HCT116 (cell line): ENCODE data around the gene ZNF580. TPM values are rescaled to one million over a fixed set of nuclear protein-coding genes. Genes with fewer than 3 reads are reported as not detected.

Experiments used
- ATAC-seq: fragments of 200-7000 bp; cut with Tn5 transposase; 2 replicates; pipeline ENCODE4 v1.9.1; 2020; ENCODE audit warnings: mild to moderate bottlenecking, moderate library complexity
- BruUV-seq: library from RNA; stranded (reverse); fragments of 400-500 nt; replicated peaks from 2 replicates; lab custom pipeline; 2021; lab: Mats Ljungman, UMichigan
- CTCF ChIA-PET: fragments of 300-600 bp; sonication (Branson Sonifier 250); formaldehyde crosslinking; loops from one replicate; lab custom pipeline; 2021; ENCODE audit warnings: antibody characterized with exemption; lab: Charles Lee
- POLR2A ChIA-PET: fragments of 300-600, 350-600 bp; sonication (Branson Sonifier 250); formaldehyde crosslinking; loops from one replicate; lab custom pipeline; 2021; ENCODE audit warnings: antibody characterized with exemption; lab: Charles Lee
- RAD21 ChIA-PET, 2 experiments: fragments of 300-600 bp; sonication (Branson Sonifier 250); formaldehyde crosslinking; loops; one replicate each; lab custom pipeline; 2023; ENCODE audit warnings: low total read pairs in 2 of 2; ENCODE audit not compliant: uncharacterized antibody in 2 of 2, unreplicated experiment in 2 of 2, low non-redundant PET in 1 of 2; lab: Charles Lee
- DNase-seq: peaks from one replicate; pipeline ENCODE4 v3.0.0-alpha.2; 2010; ENCODE audit warnings: low read depth, low spot score
- H2AFZ ChIP-seq: fragments of 200-600 bp; shearing (Covaris generic), sonication (generic); 2 replicates; pipeline ENCODE4 v1.6.1; 2017; ENCODE audit warnings: low read depth, mixed run types, mixed read lengths, antibody characterized with exemption, low read length; ENCODE audit not compliant: poor library complexity, severe bottlenecking
- H3K27ac ChIP-seq: 2 replicates; pipeline ENCODE4 v1.5.1; 2012; ENCODE audit warnings: low read depth, low read length
- H3K27me3 ChIP-seq: fragments of 200-600 bp; sonication (generic); 2 replicates; pipeline ENCODE4 v1.6.1; 2016; ENCODE audit warnings: mixed run types, low read length, mixed read lengths; ENCODE audit not compliant: insufficient read depth
- H3K36me3 ChIP-seq, 2 experiments: fragments of 200-500 bp in 1 of 2; fragments of 200-600 bp in 1 of 2; sonication (Bioruptor generic) in 1 of 2; sonication (generic) in 1 of 2; 2 replicates each; pipeline versions ENCODE4 v1.5.1 to v1.6.1; 2014 to 2016; ENCODE audit warnings: low read length in 2 of 2, inconsistent platforms in 1 of 2, mixed read lengths in 1 of 2, mixed run types in 1 of 2; ENCODE audit not compliant: insufficient read depth in 2 of 2, control insufficient read depth in 1 of 2
- H3K4me1 ChIP-seq, 2 experiments: fragments of 200-600 bp in 1 of 2; sonication (generic) in 1 of 2; 2 replicates each; pipeline versions ENCODE4 v1.5.1 to v1.6.1; 2012 to 2017; ENCODE audit warnings: low read length in 2 of 2, inconsistent platforms in 1 of 2, mild to moderate bottlenecking in 1 of 2, mixed read lengths in 1 of 2, mixed run types in 1 of 2, moderate library complexity in 1 of 2; ENCODE audit not compliant: insufficient read depth in 2 of 2, control insufficient read depth in 1 of 2
- H3K4me2 ChIP-seq: fragments of 200-600 bp; sonication (generic); 2 replicates; pipeline ENCODE4 v1.6.1; 2017; ENCODE audit warnings: mixed run types, low read length, mixed read lengths
- H3K4me3 ChIP-seq, 2 experiments: fragments of 200-600 bp in 1 of 2; sonication (generic) in 1 of 2; replicated peaks in 1 of 2; 2 replicates each; pipeline ENCODE4 v1.5.1; 2011 to 2016; ENCODE audit warnings: low read length in 2 of 2, control low read depth in 1 of 2, low read depth in 1 of 2, mild to moderate bottlenecking in 1 of 2, mixed read lengths in 1 of 2, mixed run types in 1 of 2
- H3K79me2 ChIP-seq: fragments of 200-600 bp; sonication (generic); 2 replicates; pipeline ENCODE4 v1.6.1; 2017; ENCODE audit warnings: mild to moderate bottlenecking, mixed run types, low read length, moderate library complexity, mixed read lengths; ENCODE audit not compliant: insufficient read depth
- H3K9ac ChIP-seq: fragments of 200-600 bp; sonication (generic); 2 replicates; pipeline ENCODE4 v1.6.1; 2016; ENCODE audit warnings: low read length, mixed read lengths
- H3K9me2 ChIP-seq: fragments of 200-600 bp; sonication (generic), shearing (Covaris generic); 2 replicates; pipeline ENCODE4 v1.6.1; 2017; ENCODE audit warnings: mixed run types, mild to moderate bottlenecking, moderate library complexity; ENCODE audit not compliant: insufficient read depth
- H3K9me3 ChIP-seq, 2 experiments: fragments of 200-500 bp in 1 of 2; fragments of 200-600 bp in 1 of 2; sonication (Bioruptor generic) in 1 of 2; sonication (generic) in 1 of 2; 2 replicates each; pipeline ENCODE4 v1.6.1; 2014 to 2017; ENCODE audit warnings: low read length in 2 of 2, mixed read lengths in 2 of 2, inconsistent platforms in 1 of 2, low read depth in 1 of 2, mild to moderate bottlenecking in 1 of 2, mixed run types in 1 of 2, moderate library complexity in 1 of 2; ENCODE audit not compliant: control insufficient read depth in 1 of 2, insufficient read depth in 1 of 2
- H4K20me1 ChIP-seq: fragments of 200-600 bp; sonication (generic), shearing (Covaris generic); 2 replicates; pipeline ENCODE4 v1.6.1; 2017; ENCODE audit warnings: mixed run types, mild to moderate bottlenecking, moderate library complexity; ENCODE audit not compliant: insufficient read depth
- CBX3 ChIP-seq: IDR thresholded peaks from 2 replicates; pipeline ENCODE4 v1.6.1; 2012; ENCODE audit warnings: low read depth
- CEBPB ChIP-seq: IDR thresholded peaks from 2 replicates; pipeline ENCODE4 v1.6.1; 2012; ENCODE audit warnings: low read depth
- FOSL1 ChIP-seq: IDR thresholded peaks from 2 replicates; pipeline ENCODE4 v1.6.1; 2012; ENCODE audit warnings: low read depth
- POLR2AphosphoS5 ChIP-seq: IDR thresholded peaks from 2 replicates; pipeline ENCODE4 v1.6.1; 2011; ENCODE audit warnings: mild to moderate bottlenecking, low read depth, low read length, moderate library complexity
- RAD21 ChIP-seq: IDR thresholded peaks from 2 replicates; pipeline ENCODE4 v1.6.1; 2012; ENCODE audit warnings: low read depth, mild to moderate bottlenecking
- REST ChIP-seq: IDR thresholded peaks from 2 replicates; pipeline ENCODE4 v1.6.1; 2012; ENCODE audit warnings: low read depth
- SIN3A ChIP-seq: IDR thresholded peaks from 2 replicates; pipeline ENCODE4 v1.6.1; 2012; ENCODE audit warnings: low read depth
- SRF ChIP-seq: IDR thresholded peaks from 2 replicates; pipeline ENCODE4 v1.6.1; 2012; ENCODE audit warnings: low read depth
- YY1 ChIP-seq: IDR thresholded peaks from 2 replicates; pipeline ENCODE4 v1.6.1; 2011; ENCODE audit warnings: low read length, low read depth, moderate library complexity, mild to moderate bottlenecking; ENCODE audit not compliant: insufficient replicate concordance; ENCODE audit errors: extremely low read depth
- ZFX ChIP-seq: fragments of 450-650 bp; IDR thresholded peaks from 2 replicates; pipeline ENCODE4 v1.6.1; 2017
- intact Hi-C: fragments of 100-400 bp; cut with micrococcal nuclease; formaldehyde crosslinking; loops from 2 replicates; pipeline ENCODE4 v1.10.0; 2022
- total RNA-seq: library from RNA; stranded (reverse); gene quantifications from one replicate; pipeline ENCODE4 v1.2.1, GENCODE V29; 2021; ENCODE audit not compliant: unreplicated experiment
- TF ChIP-seq, protein P1 (sequence below): IDR thresholded peaks from 2 replicates; pipeline ENCODE4 v1.6.1; 2011; ENCODE audit warnings: mild to moderate bottlenecking, low read length, moderate library complexity; ENCODE audit not compliant: insufficient replicate concordance; ENCODE audit errors: extremely low read depth

Gene ZNF580
- total RNA-seq, 1 experiment from 2014 or later = 36.7 TPM

DNA sequence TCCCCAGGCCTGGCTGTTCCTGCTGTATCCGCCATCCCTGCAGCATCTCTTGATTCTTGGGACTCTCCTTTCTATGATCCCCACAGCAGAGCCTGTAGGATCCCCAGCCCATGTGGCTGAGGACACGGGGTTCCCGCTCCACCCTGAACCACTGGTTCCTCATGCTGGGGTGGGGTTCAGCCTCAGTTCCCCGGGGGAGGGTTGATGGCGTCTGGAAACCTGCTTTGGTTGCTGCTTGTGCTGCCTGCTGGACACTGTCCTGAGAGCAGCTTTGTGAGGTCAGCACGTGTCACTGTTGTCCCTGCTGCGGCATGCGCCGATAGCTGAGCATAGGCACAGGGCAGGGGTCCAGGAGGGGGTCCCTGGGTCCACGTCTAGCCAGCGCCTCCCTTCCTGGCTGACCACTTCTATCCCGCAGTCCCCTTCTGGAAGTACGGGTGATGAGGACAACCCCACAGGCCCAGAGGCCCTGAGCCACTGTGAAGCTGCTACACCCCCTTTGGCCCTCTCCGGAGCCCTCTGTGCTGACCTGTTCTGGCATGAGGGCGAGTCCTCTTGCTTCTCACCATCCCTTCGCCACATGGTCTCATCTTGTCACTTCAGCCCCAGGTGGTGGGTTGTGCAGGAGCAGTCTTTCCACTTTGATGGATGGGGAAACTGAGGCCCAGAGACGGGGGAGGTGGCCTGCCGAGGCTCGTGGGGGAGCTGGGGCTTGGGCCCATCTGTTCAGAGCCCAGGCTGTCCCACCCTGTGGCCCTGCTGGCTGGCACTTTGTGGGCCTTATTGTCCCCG lies 39.7 kb downstream of the ZNF580 start:
- intact Hi-C loops = no loop called here
- Histone ChIP-seq H3K79me2 (peaks cover 93% of the 10 kb centered on the region), H3K4me1 (peaks cover 9 to 24% of the 10 kb centered on the region in 2 experiments), H3K4me3 (no peak overlapping the region), H3K27me3 (no peaks in the 10 kb centered on the region), H3K27ac (no peak overlapping the region), H3K36me3 (peaks cover 20 to 35% of the 10 kb centered on the region in 2 experiments; a peak in 3 of 4 replicates), H3K9me3 (no peaks in the 10 kb centered on the region), H4K20me1 (no peaks in the 10 kb centered on the region), H2AFZ (no peak overlapping the region), H3K4me2 (no peak overlapping the region), H3K9me2 (no peaks in the 10 kb centered on the region), H3K9ac (no peak overlapping the region)
- POLR2A ChIA-PET = no interaction called here
- no peak for TF ChIP-seq SRF
- TF ChIP-seq FOSL1 = no peak
- no peak for TF ChIP-seq CEBPB
- no peak for TF ChIP-seq YY1
- TF ChIP-seq ZFX = no peak
- TF ChIP-seq POLR2AphosphoS5 = no peak
- no peak for TF ChIP-seq SIN3A
- DNase-seq (no peak), ATAC-seq (no peak)
- RAD21 ChIA-PET = no interaction called here
- BruUV-seq = no TSS peak
- CTCF ChIA-PET = no interaction called here

GRCh38 chr19:55681131-55682092 lies 40.6 kb downstream of the ZNF580 start:
- no peak for DNase-seq
- Histone ChIP-seq H3K4me3 (no peak overlapping the region), H3K9me2 (no peaks in the 10 kb centered on the region), H4K20me1 (no peaks in the 10 kb centered on the region), H3K4me1 (peaks cover 6 to 18% of the 10 kb centered on the region in 2 experiments), H3K9ac (no peak overlapping the region), H3K79me2 (peaks cover 92% of the 10 kb centered on the region), H3K4me2 (no peak overlapping the region), H3K27ac (no peak overlapping the region), H3K36me3 (peaks cover 27 to 35% of the 10 kb centered on the region in 2 experiments; a peak in 3 of 4 replicates), H3K27me3 (no peaks in the 10 kb centered on the region), H3K9me3 (no peaks in the 10 kb centered on the region), H2AFZ (no peak overlapping the region)
- ChIA-PET POLR2A (no interaction called here), CTCF (no interaction called here), RAD21 (no interaction called here)
- TF ChIP-seq RAD21 (no peak), REST (no peak), CBX3 (no peak), CEBPB (no peak)
- TF ChIP-seq, protein P1, sequence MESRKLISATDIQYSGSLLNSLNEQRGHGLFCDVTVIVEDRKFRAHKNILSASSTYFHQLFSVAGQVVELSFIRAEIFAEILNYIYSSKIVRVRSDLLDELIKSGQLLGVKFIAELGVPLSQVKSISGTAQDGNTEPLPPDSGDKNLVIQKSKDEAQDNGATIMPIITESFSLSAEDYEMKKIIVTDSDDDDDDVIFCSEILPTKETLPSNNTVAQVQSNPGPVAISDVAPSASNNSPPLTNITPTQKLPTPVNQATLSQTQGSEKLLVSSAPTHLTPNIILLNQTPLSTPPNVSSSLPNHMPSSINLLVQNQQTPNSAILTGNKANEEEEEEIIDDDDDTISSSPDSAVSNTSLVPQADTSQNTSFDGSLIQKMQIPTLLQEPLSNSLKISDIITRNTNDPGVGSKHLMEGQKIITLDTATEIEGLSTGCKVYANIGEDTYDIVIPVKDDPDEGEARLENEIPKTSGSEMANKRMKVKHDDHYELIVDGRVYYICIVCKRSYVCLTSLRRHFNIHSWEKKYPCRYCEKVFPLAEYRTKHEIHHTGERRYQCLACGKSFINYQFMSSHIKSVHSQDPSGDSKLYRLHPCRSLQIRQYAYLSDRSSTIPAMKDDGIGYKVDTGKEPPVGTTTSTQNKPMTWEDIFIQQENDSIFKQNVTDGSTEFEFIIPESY = no peak
- no peak for ATAC-seq
- BruUV-seq = no TSS peak
- intact Hi-C loops = no loop called here
